MM.1S (cell line): ENCODE measurements around the gene TMOD3.

Experiments used
- DNase-seq: peaks from one replicate; pipeline ENCODE4 v3.0.0-alpha.2; 2015
- H2AFZ ChIP-seq: fragments of 300-600 bp; sonication (generic); 2 replicates; pipeline ENCODE4 v1.6.0; 2016; ENCODE audit warnings: antibody characterized with exemption, low read length
- H3F3A ChIP-seq: fragments of 300-600 bp; sonication (generic); 2 replicates; pipeline ENCODE4 v1.6.1; 2016; ENCODE audit warnings: mild to moderate bottlenecking, antibody characterized with exemption, low read length, moderate library complexity, mixed read lengths; ENCODE audit not compliant: insufficient read depth
- H3K27ac ChIP-seq: fragments of 300-600 bp; sonication (generic); 2 replicates; pipeline ENCODE4 v1.5.1; 2016; ENCODE audit warnings: mild to moderate bottlenecking, low read length
- H3K27me3 ChIP-seq: fragments of 300-600 bp; sonication (generic); replicated peaks from 2 replicates; pipeline ENCODE4 v1.6.0; 2016; ENCODE audit warnings: low read length; ENCODE audit not compliant: insufficient read depth
- H3K36me3 ChIP-seq: fragments of 300-600 bp; sonication (generic); replicated peaks from 2 replicates; pipeline ENCODE4 v1.6.1; 2016; ENCODE audit warnings: mild to moderate bottlenecking, low read length, mixed read lengths; ENCODE audit not compliant: insufficient read depth
- H3K4me1 ChIP-seq: fragments of 300-600 bp; sonication (generic); 2 replicates; pipeline ENCODE4 v1.6.1; 2016; ENCODE audit warnings: low read length, mixed read lengths
- H3K4me2 ChIP-seq: fragments of 300-600 bp; sonication (generic); 2 replicates; pipeline ENCODE4 v1.6.0; 2016; ENCODE audit warnings: low read depth, low read length
- H3K4me3 ChIP-seq: fragments of 300-600 bp; sonication (generic); 2 replicates; pipeline ENCODE4 v1.5.1; 2016; ENCODE audit warnings: low read length, mixed read lengths
- H3K79me2 ChIP-seq: fragments of 300-600 bp; sonication (generic); 2 replicates; pipeline ENCODE4 v1.6.1; 2016; ENCODE audit warnings: mixed run types, low read length, mixed read lengths
- H3K9ac ChIP-seq: fragments of 300-600 bp; sonication (generic); 2 replicates; pipeline ENCODE4 v1.6.1; 2016; ENCODE audit warnings: low read length, mixed read lengths
- H3K9me2 ChIP-seq: fragments of 300-600 bp; sonication (generic); replicated peaks from 2 replicates; pipeline ENCODE4 v1.6.1; 2016; ENCODE audit warnings: mild to moderate bottlenecking, low read length, mixed read lengths; ENCODE audit not compliant: insufficient read depth
- H3K9me3 ChIP-seq: fragments of 300-600 bp; sonication (generic); replicated peaks from 2 replicates; pipeline ENCODE4 v1.6.1; 2016; ENCODE audit warnings: mild to moderate bottlenecking, low read length, mixed read lengths; ENCODE audit not compliant: insufficient read depth
- H4K20me1 ChIP-seq: fragments of 300-600 bp; sonication (generic); 2 replicates; pipeline ENCODE4 v1.6.1; 2016; ENCODE audit warnings: mild to moderate bottlenecking, low read length, moderate library complexity, mixed read lengths; ENCODE audit not compliant: insufficient read depth
- CTCF ChIP-seq: fragments of 300-600 bp; sonication (generic); IDR thresholded peaks from 2 replicates; pipeline ENCODE4 v1.5.1; 2016; ENCODE audit warnings: antibody characterized with exemption, low read length, mixed read lengths
- EZH2 ChIP-seq: fragments of 300-600 bp; sonication (generic); optimal IDR thresholded peaks from 2 replicates; pipeline ENCODE3; 2017; ENCODE audit warnings: low read depth, mild to moderate bottlenecking, antibody characterized with exemption, low read length, mixed read lengths
- EZH2phosphoT487 ChIP-seq: fragments of 300-600 bp; sonication (generic); IDR thresholded peaks from 2 replicates; pipeline ENCODE4 v1.6.1; 2018; ENCODE audit warnings: antibody characterized with exemption, low read length

TMOD3 gene

GRCh38 chr15:51866751-51867150, 37.3 kb downstream of the TMOD3 start:
- TF ChIP-seq EZH2 (no peak), CTCF (no peak), EZH2phosphoT487 (no peak)
- Histone ChIP-seq H2AFZ (no peak overlapping the region), H3K4me3 (no peak overlapping the region), H3K9me3 (no peaks in the 10 kb centered on the region), H3K36me3 (no peaks in the 10 kb centered on the region; the same call in 1 of the 2 replicates), H3F3A (no peaks in the 10 kb centered on the region), H3K9ac (no peak overlapping the region), H3K4me2 (no peak overlapping the region), H3K27ac (no peak overlapping the region), H3K4me1 (no peaks in the 10 kb centered on the region), H3K27me3 (no peaks in the 10 kb centered on the region), H3K79me2 (peaks cover 17% of the 10 kb centered on the region; the same call in 1 of the 2 replicates), H4K20me1 (no peaks in the 10 kb centered on the region), H3K9me2 (no peaks in the 10 kb centered on the region)
- DNase-seq = no peak

GRCh38 chr15:51869060-51869421, 39.6 kb downstream of the TMOD3 start:
- no peaks in the 10 kb centered on the region for H4K20me1 ChIP-seq
- no peak overlapping the region for H2AFZ ChIP-seq
- H3K9me2 ChIP-seq = no peaks in the 10 kb centered on the region
- H3K4me1 ChIP-seq = no peaks in the 10 kb centered on the region
- H3K27me3 ChIP-seq = no peaks in the 10 kb centered on the region
- no peak overlapping the region for H3K9ac ChIP-seq
- no peaks in the 10 kb centered on the region for H3F3A ChIP-seq
- H3K4me2 ChIP-seq = no peak overlapping the region
- H3K36me3 ChIP-seq = no peaks in the 10 kb centered on the region; the same call in 1 of the 2 replicates
- no peak overlapping the region for H3K4me3 ChIP-seq
- 0 out of 2 replicates have a peak, but pooled peaks cover 6% of the 10 kb centered on the region for H3K79me2 ChIP-seq
- DNase-seq = no peak
- H3K27ac ChIP-seq = no peak overlapping the region
- TF ChIP-seq EZH2 (no peak), CTCF (no peak)
- no peaks in the 10 kb centered on the region for H3K9me3 ChIP-seq

GRCh38 chr15:51870774-51871173, 41.3 kb downstream of the TMOD3 start:
- H3K27me3 ChIP-seq = no peaks in the 10 kb centered on the region
- H3K9me2 ChIP-seq = no peaks in the 10 kb centered on the region
- no peaks in the 10 kb centered on the region for H4K20me1 ChIP-seq
- H3K36me3 ChIP-seq = no peaks in the 10 kb centered on the region; the same call in 1 of the 2 replicates
- no peak overlapping the region for H3K4me3 ChIP-seq
- DNase-seq = no peak
- TF ChIP-seq EZH2 (no peak), CTCF (no peak), EZH2phosphoT487 (no peak)
- H3K4me1 ChIP-seq = no peaks in the 10 kb centered on the region
- H3F3A ChIP-seq = no peaks in the 10 kb centered on the region
- H3K79me2 ChIP-seq = peaks cover 9% of the 10 kb centered on the region; the same call in 1 of the 2 replicates
- no peaks in the 10 kb centered on the region for H3K9me3 ChIP-seq
- H3K27ac ChIP-seq = no peak overlapping the region
- H2AFZ ChIP-seq = no peak overlapping the region
- H3K9ac ChIP-seq = no peak overlapping the region
- H3K4me2 ChIP-seq = no peak overlapping the region
